GM18867 (cell line): ENCODE data around the gene DACH1.

Experiments
- ATAC-seq: cut with Tn5 transposase; IDR thresholded peaks from one replicate; pipeline ENCODE4 v1.9.1; 2021; ENCODE audit warnings: mild to moderate bottlenecking, moderate library complexity; ENCODE audit not compliant: unreplicated experiment

The DACH1 gene

DNA sequence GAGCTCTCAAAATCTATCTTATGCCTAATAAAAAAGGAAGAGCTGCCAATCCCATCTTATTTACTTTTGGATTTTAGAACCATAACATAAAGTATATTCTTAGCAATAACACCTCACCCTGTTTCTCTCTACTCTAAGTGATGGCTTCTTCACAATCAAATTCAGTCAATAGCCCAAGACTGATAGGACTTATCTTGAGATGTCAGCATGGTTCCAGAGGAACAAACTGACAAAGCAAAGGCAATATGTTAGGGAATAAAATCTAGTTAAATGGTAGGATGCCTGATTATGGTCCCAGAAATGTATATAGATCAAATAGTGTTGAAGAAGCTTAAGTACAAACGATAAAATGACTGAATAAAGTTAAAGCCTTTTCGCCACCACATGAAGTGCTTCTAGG lies 36.3 kb downstream of the DACH1 start:
- ATAC-seq = no peak

- ATAC-seq = no peak
These were observed 36.7 kb downstream of the DACH1 start for GRCh38 chr13:71830323-71830722.

GRCh38 chr13:71829547-71829946 lies 37.5 kb downstream of the DACH1 start:
- ATAC-seq = no peak

- no peak for ATAC-seq
These were observed 38.4 kb downstream of the DACH1 start for GRCh38 chr13:71828564-71828963.

GRCh38 chr13:71828117-71828516 lies 38.9 kb downstream of the DACH1 start:
- ATAC-seq = no peak

GRCh38 chr13:71827241-71827640 lies 39.8 kb downstream of the DACH1 start:
- no peak for ATAC-seq

DNA sequence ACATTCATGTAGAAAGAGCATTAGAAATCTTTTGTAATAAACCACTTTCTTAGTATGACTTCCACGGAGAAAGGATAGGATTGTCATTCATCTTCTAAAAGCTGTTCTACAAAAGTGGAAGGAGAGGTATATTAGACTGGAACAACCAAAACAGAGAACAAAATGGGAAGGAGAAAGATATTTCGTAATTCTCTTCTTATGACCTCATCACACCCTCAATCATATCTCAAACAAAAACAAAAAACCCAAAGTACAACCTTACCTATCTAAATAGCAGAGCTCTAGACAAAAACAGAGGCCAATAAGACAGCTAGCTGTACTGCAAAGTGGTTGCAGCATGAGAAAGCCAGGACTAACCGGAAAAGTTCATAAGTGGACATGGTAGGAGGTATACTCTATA lies 46.3 kb downstream of the DACH1 start:
- ATAC-seq = no peak

- ATAC-seq = no peak
These were observed 49.7 kb downstream of the DACH1 start for GRCh38 chr13:71817335-71817734.

GRCh38 chr13:71814806-71815360 lies 52.1 kb downstream of the DACH1 start:
- ATAC-seq = no peak

- ATAC-seq = no peak
These were observed 53.8 kb downstream of the DACH1 start for GRCh38 chr13:71813187-71813586.

DNA sequence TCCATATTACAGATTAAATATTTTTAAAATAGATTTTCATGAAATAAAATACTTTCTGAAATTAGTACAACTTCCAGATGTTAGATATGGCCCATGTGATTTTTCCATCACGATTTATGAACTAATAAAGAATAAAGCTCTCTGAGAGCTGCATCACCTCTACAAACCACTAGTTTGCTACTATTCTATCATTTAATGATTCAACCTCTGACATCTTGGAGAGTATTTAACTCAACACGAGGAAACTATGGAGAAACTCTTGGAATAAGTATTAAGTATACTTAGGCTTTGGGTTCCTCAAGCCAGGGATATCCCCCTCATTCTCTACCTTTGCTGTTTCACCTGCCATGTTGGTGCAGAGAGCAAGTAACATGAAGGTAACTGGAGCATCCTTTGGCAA lies 55.7 kb downstream of the DACH1 start:
- ATAC-seq = no peak

DNA sequence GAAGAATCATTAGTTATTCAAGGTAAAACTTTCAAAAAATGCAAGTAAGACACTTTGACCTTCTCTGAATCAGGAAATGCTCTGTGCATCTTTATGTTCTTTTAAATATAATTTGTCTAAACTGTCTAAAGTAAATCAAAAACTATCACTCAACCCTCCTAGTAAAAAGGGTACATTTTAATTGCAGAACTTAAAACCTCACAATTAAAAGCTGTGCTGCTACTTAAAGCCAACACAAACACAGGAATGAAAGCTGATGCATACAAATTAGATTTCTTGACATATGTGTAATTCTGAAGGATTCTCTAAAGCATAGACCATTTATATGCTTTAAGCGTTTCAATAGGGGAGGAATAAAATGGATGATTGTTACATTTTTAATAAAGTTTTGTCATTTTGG lies 58.3 kb downstream of the DACH1 start:
- no peak for ATAC-seq

DNA sequence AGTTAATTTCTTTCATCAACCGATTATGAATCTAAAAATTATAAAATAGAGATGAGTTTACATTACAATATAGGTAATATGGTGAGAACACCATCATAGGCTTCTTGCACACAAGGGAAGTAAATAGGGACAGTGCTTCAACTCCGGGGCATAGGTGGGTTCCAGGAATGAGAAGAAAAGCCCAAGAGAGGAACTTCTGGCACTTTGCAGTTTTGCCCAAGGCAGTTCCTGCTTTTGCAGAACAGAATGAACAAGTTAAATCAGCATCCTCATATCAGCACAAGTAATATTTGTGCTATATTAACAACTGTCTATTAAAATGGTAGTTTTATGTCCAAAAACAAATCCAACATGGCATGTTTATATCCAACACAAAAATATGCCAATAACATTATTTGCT lies 60.1 kb downstream of the DACH1 start:
- no peak for ATAC-seq

- no peak for ATAC-seq
These were observed 63.9 kb downstream of the DACH1 start for GRCh38 chr13:71803066-71803465.

- no peak for ATAC-seq
These were observed 65.2 kb downstream of the DACH1 start for GRCh38 chr13:71801781-71802180.

- no peak for ATAC-seq
These were observed 65.7 kb downstream of the DACH1 start for GRCh38 chr13:71801165-71801760.

GRCh38 chr13:71799324-71799723 lies 67.7 kb downstream of the DACH1 start:
- no peak for ATAC-seq

DNA sequence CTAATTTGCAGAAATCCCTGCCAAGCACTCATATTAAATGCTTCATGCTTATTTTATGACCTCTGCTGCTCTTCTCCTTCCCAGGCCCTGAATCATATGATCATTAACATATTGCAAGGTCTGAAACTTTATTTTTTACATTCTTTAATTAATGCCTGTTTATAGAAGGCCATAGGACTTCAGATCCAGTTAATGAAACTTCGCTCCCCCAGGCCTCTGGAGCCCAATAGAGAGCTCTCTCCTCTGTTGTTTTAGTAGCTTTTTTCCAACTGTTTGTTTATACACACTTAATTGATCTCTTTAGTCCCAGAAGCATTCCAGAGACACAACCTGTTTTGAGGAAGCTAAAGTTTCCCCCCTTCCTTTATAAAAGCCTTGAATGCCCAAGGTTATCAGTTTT lies 68.3 kb downstream of the DACH1 start:
- ATAC-seq = no peak

DNA sequence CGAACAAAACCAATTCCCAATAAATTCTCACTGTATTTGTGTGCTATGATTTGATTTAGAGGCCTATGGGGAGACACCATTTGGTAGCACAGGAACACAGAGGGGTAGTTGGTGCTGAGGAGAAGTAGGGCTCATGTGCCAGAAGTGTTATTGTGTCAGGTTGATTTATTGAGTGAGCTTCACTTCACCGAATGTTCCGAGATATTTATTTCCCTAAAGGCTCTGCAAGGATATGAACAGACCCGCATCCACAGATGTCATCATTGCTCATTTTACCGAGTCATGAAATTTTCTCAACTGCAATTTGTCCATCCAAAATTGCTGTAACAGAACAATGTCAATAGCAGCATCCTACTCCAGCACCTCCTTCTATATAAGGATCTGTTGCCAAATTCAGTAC lies 69.5 kb downstream of the DACH1 start:
- no peak for ATAC-seq

DNA sequence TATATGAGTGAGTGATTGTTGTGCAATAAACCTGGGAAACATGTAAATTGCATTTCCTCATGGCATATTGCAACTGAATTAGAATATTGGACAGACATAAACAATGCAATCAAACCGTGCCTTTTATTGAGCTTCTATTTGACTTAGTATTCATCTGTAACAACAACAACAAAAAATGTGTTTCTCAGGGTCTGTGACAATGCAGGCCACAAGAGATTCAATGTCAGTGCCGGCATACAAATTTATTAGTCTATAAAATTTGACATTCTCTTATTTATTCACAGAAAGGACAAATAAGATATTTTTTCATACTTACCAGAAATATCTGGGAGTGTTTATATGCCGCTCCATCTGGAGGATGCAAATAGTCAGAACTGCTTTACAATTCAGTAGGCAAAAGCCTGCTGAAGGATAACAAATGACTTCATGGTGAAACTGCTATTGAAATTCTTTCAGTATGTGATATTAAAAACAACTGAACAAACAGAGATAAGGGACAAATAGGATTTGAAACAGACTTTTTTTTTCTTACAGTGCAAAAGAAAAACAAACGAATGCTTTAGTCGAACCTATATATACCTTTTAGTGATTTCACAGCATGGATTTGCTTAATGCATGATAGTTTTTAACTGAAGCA lies 77.2 kb downstream of the DACH1 start:
- no peak for ATAC-seq

GRCh38 chr13:71789037-71789436 lies 78.0 kb downstream of the DACH1 start:
- no peak for ATAC-seq

GRCh38 chr13:71787414-71787813 lies 79.6 kb downstream of the DACH1 start:
- ATAC-seq = no peak

- no peak for ATAC-seq
These were observed 80.1 kb downstream of the DACH1 start for GRCh38 chr13:71786875-71787274.
